ENCODE measurements around the gene STKLD1.
"Not testable (repeated sequence)": the region's sequence is repeated elsewhere in the genome, so short reads cannot be mapped to it uniquely, and the experiment has no call there.

STKLD1 gene

DNA sequence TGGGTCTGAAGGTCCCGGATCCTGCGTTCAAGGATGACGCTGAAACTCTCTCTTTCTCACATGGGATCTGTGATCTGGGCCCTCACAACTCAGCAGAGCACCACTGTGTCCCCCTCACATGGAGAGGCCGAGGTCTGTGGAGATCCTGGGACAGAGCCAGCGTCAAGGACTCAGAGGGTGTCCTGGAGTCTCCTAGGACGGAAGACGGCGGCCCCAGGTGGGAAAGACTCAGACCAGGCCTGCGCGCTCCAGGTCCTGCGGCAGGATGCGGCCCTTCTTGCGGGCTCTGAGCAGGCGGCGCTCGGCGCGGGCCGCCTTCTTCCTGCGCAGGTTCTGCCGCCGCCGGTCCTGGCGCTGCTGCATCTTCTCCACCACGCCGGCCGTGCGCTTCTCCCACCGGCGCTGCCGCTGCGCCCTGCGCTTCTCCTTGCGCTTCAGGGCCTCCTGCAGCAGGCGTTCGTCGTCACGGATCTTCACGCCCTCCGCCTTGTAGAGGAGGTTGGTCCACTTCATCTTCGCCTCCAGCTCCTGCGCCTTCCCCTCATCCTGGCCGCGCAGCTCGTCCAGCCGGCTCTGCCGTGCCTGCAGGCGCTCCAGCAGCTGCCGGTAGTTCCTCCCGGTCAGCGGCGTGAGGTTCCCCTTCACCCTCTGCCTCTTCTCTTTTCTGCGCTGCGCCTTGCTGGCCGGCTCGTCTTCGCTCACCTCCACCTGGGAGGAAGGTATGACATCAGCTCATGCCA is 44.4 kb upstream of the STKLD1 start:
- Histone ChIP-seq H3K36me3 (peaks cover 54% of the 10 kb centered on the region), H3K9me3 (ENCODE audit: severe bottlenecking) (no peaks in the 10 kb centered on the region), H3K27ac (no peak overlapping the region), H3K27me3 (ENCODE audit: insufficient read depth, low read depth, severe bottlenecking) (no peaks in the 10 kb centered on the region), H3K4me3 (ENCODE audit: low read depth, low read length) (no peak overlapping the region)
- DNase-seq: no peak
- TF ChIP-seq, protein P1, sequence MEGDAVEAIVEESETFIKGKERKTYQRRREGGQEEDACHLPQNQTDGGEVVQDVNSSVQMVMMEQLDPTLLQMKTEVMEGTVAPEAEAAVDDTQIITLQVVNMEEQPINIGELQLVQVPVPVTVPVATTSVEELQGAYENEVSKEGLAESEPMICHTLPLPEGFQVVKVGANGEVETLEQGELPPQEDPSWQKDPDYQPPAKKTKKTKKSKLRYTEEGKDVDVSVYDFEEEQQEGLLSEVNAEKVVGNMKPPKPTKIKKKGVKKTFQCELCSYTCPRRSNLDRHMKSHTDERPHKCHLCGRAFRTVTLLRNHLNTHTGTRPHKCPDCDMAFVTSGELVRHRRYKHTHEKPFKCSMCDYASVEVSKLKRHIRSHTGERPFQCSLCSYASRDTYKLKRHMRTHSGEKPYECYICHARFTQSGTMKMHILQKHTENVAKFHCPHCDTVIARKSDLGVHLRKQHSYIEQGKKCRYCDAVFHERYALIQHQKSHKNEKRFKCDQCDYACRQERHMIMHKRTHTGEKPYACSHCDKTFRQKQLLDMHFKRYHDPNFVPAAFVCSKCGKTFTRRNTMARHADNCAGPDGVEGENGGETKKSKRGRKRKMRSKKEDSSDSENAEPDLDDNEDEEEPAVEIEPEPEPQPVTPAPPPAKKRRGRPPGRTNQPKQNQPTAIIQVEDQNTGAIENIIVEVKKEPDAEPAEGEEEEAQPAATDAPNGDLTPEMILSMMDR (IDR thresholded peaks at IDR 0.05; ENCODE audit: low read depth, low read length): no peak

DNA sequence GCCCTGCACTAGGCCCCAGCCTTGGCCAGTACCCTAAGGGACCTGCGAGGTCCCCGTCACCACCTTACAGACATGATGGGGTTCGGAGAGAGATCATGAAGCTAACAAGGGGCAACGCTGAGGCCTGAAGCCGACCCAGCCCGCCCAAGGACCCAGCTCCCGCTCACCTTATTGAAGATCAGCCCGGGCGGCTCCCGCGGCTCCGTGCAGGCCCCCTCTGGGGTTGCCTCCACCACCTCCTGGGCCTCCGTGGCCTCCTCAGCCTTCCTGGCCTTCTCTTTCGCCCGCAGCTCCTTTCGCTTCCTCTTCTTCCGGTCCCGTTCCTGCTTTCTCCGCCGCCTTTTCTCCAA is 43.8 kb upstream of the STKLD1 start:
- Histone ChIP-seq H3K36me3 (peaks cover 54% of the 10 kb centered on the region), H3K27me3 (ENCODE audit: insufficient read depth, low read depth, severe bottlenecking) (no peaks in the 10 kb centered on the region), H3K4me3 (ENCODE audit: low read depth, low read length) (no peak overlapping the region), H3K27ac (no peak overlapping the region), H3K9me3 (ENCODE audit: severe bottlenecking) (no peaks in the 10 kb centered on the region)
- TF ChIP-seq, protein P1 (IDR thresholded peaks at IDR 0.05; ENCODE audit: low read depth, low read length): no peak
- no peak for DNase-seq

DNA sequence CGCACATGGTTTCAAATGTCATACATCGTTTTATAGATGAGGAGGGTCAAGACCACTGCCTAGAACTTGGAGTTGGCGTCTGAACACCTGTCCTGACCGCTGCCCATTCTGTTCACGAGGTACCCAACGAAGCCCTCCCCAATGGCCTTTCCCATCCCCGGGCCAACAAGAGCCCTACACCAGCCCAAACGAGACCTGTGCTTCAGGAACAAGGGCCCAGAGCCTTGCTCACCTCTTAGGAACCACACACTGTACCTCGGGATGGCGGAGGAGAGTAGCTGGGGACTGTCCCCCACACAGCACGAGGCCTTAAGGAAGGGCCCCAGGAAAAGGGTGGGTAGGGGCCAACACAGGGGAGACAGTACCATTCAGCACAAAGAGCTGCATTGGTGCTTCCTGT is 43.2 kb upstream of the STKLD1 start:
- no peak for DNase-seq
- no peak overlapping the region for H3K27ac ChIP-seq
- no peaks in the 10 kb centered on the region for H3K9me3 ChIP-seq (ENCODE audit: severe bottlenecking)
- no peaks in the 10 kb centered on the region for H3K27me3 ChIP-seq (ENCODE audit: insufficient read depth, low read depth, severe bottlenecking)
- TF ChIP-seq, protein P1 (IDR thresholded peaks at IDR 0.05; ENCODE audit: low read depth, low read length): no peak
- no peak overlapping the region for H3K4me3 ChIP-seq (ENCODE audit: low read depth, low read length)
- H3K36me3 ChIP-seq: peaks cover 54% of the 10 kb centered on the region

DNA sequence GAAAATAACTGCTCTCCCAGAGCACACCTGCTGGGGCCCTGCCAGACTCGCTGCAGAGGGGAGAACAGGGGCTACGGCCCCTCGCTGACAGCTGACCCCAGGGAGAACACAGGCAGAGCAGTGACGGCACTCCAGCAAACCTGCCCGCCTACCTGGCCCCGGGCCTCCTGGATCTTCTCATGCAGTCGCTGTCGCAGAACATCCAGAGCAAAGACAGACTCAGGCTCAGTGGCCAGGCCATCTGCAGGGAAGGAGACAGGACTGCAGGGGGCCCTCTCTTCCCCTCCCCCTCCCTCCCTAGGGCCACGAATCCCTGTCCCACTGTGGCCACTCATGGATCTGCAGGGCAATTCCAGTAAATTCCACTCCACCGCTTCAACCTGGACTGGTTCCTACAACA is 42.6 kb upstream of the STKLD1 start:
- DNase-seq: no peak
- Histone ChIP-seq H3K27ac (no peak overlapping the region), H3K36me3 (peaks cover 54% of the 10 kb centered on the region), H3K9me3 (ENCODE audit: severe bottlenecking) (no peaks in the 10 kb centered on the region), H3K27me3 (ENCODE audit: insufficient read depth, low read depth, severe bottlenecking) (no peaks in the 10 kb centered on the region), H3K4me3 (ENCODE audit: low read depth, low read length) (no peak overlapping the region)
- TF ChIP-seq, protein P1 (IDR thresholded peaks at IDR 0.05; ENCODE audit: low read depth, low read length): peak; percentile 22; the same call in 1 of the 2 replicates

DNA sequence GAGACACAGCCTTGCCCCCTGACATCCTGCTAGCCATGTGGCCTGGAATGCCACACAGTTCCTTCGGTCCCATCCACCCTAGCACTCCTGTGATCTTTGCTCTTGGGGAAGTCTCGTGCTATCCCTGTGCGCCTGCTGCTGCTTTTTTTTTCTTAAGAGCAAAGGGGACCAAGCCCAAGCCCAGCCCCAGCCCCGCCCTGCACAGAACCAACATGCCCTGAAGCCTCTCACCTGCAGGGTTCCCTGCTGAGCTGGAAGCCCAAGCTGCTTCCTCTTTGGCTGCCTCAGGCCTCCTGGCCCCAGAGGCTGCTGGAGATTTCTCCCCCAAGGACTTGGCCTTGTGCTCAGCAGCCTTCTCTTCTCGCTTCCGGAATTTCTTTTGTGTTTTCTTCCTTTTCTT is 42.0 kb upstream of the STKLD1 start:
- DNase-seq: no peak
- no peaks in the 10 kb centered on the region for H3K9me3 ChIP-seq (ENCODE audit: severe bottlenecking)
- no peak overlapping the region for H3K4me3 ChIP-seq (ENCODE audit: low read depth, low read length)
- H3K36me3 ChIP-seq: peaks cover 54% of the 10 kb centered on the region
- TF ChIP-seq, protein P1 (IDR thresholded peaks at IDR 0.05; ENCODE audit: low read depth, low read length): no peak
- no peak overlapping the region for H3K27ac ChIP-seq
- H3K27me3 ChIP-seq (ENCODE audit: insufficient read depth, low read depth, severe bottlenecking): no peaks in the 10 kb centered on the region

DNA sequence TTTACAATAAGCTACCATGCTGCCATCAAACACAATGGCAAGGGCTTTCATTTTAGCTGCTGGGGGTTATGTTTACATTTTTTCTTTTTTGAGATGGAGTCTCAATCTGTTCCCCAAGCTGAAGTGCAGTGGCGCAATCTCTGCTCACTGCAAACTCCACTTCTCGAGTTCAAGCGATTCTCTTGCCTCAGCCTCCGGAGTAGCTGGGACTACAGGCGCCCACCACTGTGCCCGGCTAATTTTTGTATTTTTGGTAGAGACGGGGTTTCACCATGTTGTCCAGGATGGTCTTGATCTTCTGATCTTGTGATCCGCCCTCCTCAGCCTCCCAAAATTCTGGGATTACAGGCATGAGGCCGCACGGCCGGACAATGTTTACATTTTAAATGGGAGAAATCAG is 41.3 kb upstream of the STKLD1 start:
- not testable (repeated sequence) for DNase-seq

More for the DNA sequence above, 41.3 kb upstream of the STKLD1 start:
- not testable (repeated sequence) for H3K9me3 ChIP-seq (ENCODE audit: severe bottlenecking); H3K27me3 ChIP-seq (ENCODE audit: insufficient read depth, low read depth, severe bottlenecking); H3K27ac ChIP-seq
- peaks cover 57% of the 10 kb centered on the region for H3K36me3 ChIP-seq
- peak overlapping the region; percentile 98 for H3K4me3 ChIP-seq (ENCODE audit: low read depth, low read length)

All from WERI-Rb-1 (cell line).